ENCODE measurements around the gene TLE3.

TLE3 gene

DNA sequence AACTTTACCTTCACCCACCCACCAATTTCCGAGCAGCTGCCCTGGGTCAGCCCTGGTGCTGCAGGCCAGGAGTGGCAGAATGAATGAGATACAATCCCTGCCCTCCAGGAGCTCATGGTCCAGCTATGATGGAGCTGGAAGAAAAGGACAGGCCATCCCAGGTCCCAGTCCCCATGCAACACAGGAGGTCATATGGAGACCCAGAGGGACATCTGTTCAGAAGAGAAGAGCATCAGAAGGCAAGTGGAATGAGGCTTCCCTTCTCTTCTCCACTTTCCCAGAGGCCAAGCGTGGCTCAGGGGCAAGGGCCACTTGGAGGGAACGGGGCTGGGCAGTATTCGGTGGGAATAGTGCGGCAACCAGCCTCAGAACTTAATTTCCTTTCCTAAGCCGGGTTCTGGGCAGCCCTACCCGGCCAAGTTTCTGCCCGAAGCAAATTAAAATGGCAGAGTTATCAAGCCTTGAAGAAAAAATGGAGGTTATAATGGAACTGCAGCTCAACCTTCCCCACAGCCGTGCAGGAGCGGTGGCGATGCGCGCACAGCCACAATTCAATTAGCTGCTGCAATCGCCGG, 35.9 kb downstream of the TLE3 start:
- no peak for DNase-seq

DNA sequence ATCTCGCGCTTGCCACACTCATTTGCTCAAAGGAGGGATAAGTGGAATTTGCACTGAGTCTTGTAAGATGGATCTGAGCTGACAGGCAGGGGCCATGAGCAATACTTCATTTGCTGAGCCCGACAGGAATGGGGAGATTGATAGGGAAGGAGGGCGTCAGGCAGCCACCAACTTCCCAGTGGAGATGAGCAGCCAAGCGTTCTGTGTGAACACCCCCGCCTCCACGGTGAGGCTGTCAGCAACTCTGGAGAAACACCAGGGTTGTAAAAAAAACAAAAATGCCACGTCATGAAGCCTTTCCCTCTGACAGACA, 36.8 kb downstream of the TLE3 start:
- DNase-seq = no peak

DNA sequence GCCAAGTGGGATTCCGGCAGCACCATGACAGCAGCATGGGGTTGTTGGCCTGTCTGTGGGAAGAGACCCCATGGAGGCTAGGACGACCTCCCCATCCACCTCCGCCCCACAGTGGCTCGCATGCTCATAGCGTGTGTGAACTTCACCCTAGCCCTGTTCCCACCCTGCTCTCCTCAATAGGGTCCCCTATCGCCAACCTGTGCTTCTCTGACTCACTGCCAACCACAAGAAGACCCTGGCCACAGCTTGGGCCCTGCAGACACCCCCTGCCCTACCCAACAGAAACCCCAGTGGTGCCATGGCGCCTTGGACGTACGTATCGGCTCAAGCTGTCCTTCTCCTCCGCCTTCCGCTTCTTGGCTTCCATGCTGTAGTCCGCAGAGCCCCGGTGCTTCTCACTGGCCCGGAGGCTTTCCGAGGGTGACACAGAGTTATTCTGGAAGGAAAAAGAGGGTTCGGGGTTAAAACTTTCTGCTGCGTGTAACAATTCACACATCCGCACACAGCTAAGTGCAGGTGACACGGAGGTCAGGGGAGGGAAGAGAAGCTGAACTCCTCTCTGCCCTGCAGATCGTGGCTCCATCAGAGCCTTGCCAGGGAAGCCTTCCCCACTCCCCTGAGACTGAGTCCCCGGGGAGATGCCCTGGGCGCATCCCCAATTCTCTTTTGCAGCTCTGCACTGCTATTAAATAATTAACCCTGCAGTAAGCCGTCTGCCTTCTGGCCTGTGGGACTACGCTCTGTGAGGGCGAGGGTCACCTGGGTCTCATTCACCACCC, 37.3 kb downstream of the TLE3 start:
- no peak for DNase-seq

DNA sequence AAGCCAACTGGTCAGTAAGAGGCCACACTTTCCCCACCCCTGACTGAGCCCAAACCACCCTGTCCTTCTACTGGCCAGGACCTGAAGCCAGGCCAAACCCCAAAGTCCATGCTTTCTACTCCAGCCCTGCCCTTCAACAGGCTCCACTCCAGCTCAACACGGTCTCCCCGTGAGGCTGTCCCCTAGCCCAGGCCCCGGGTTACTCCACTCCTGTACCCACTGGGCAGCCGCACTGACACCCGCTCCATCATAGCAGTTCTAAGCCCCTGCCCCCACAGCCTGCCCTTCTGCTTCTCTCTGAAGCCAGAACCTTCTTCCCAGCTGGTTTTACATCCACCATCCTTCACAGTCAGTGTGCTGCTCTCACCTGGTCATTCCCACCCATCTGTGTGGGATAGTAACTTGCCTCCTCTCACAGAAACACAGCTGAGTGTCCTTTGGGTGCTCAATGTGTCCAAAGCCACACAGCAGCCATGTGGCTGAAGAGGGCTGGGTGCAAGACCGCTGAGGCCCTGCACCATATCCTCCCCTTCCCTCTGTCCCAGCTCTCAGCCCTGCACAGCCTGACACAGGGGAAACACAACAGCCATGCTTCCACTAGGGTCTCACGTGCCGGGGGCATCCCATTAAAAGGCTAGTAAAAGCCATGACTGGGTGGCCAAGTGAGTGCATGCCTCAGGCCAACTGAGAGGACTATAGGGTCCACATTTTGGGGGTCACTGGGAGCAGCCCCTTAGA, 38.1 kb downstream of the TLE3 start:
- no peak for DNase-seq

DNA sequence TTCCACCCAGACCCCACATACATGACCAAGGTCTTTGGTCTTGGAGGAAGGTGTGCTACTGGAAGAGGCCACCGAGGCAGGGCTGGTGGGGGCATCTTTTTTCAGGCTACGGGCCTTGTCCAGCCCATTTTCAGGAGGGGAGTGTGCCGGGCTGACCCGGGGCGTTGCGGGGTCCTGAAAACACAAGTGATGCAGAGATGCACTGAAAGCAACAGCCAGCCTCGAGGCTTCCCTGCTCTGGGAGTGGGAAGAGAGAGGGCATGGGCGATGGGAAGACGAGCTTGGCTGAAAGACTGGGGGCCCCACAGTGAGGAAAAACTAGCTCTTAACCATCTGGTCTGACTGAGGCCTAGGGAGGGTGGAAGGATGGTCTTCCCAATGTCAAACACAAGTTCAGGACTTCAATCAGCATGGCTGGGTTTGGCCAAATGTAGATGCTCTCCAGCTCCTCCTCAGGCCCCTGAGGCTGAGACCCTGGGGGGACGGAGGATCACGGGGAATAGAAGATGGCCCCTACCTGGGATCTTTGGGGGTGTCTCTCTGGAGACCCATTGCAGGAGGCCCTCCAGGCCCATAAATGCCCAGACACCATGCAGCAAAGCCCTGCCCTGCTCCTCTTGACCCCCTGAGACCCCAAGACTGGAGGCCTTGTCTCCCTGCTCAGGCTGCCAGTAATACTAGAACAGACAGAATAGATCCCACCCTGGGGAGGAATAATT, 38.9 kb downstream of the TLE3 start:
- no peak for DNase-seq

DNA sequence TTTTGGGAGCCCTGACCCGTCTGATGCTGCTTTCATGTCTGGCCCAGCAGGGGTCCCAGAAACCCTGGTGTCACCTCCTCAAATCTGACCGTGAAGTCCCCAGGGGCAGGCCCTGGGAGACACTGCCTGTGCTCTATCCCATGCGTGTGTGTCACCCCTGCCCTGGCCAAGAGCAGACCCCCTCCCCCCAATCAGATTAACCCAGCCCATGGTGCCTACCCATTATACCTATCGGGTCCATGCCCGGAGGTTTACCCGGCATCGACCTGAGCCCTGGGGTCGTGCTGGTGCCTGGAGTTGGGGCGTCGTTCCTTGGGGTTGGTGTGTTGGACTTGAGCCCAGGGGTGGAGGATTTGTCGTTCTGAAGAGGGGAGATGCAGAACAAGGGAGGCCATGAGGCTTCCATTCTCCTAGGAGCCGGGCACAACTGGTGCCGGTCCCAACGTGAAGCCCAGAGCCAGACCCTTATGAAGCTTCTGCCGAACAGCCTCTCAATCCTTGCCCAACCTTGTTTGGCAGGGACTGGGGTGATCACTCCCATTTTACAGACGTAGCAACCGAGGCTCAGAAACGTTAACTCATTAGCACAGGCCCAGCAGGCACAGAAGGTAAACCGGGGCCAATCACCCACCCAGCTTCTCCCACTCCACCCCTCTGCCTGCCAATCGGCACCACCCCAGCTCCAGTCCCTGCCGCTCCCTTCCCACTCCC, 39.6 kb downstream of the TLE3 start:
- DNase-seq = no peak

DNA sequence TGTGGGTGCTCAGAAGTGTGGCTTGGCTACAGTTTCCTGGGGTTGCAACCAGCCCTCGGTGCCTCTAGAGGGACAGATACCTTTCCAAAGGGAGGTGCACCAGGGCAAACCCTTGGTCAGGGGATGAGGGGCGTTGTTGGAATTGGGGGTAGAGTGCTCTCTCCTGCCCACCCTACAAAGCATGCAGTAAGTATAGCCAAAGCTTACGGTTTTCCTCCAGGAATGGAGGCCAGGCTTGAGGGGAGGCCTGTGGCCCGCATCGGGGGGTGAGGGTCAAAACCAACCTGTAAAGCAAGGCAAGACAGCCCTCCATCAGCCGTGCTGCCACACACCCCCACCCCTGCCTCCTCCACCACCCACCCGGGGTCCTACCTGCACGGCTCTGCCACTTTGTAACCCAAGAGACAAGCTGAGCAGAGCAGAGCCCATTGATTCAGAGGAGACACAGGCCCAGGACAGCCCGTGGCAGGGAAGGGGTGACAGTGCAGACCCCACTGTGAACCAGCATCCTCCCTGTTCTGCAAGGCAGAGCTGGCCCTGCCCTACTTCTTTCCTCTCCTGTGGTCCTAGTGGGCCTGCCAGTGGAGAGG, 41.5 kb downstream of the TLE3 start:
- no peak for DNase-seq

DNA sequence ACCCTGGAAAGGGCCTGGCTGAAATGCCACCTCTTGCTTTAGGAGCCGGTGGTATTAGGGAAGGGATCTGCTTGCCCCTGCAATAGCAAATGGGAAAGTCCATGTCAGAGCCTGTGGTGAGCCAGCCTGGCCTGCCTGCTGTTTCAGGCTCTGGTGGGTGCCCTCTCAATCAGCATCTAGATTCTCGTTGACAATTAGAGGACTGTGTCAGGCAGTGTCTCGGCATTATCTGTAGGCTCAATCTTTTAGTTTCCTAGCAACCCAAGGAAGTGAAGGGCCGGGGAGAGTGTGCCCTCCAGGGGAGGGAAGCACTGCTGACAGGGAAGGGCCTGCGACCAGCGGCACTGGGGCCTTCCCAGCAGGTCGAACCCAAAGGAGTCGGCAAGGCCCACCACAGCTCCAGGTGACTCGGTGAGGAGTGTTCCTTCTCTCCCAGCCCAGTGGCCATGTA, 42.1 kb downstream of the TLE3 start:
- no peak for DNase-seq

DNA sequence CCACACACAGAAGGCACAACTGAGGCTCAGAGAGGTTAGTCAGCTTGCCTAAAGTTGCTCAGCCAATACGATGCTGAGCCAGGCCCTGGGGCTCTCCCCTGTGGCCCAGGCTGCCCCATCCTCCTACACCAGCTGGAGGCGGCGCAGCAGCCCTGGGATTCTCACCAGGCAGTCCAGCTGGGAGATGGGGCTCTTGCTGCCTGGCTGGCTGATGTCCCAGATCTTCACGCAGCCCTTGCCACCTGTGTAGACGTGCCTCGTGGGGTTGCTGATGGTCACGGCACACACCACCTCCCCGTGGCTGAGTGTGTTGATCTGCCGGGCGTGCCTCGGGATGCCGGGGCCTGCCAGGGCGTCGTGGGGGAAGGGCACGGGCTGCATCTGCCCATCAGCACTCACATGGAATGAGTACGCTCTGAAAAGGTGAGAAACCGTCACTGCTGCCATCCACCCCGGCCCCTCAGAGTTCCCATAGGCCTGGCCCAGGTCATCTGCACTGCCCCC, 42.8 kb downstream of the TLE3 start:
- DNase-seq = no peak

DNA sequence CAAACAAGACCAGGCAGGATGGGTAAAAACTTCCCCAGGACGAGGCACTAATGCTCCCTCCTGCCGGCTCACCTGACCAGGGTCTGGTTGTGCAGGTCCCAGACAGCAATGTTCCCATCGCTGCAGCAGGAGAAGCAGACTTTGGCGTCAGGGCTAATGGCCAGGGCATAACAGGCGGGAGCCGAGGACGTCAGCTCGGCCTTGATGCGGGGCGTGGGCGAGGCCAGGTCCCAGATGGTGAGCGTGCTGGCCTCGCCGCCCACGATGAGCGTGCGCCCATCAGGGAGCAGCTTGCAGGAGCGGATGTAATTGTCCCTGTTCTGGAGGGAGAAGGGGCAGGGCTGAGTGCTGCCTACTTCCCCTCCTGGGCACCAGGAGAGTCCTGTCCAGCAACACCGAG, 43.4 kb downstream of the TLE3 start:
- no peak for DNase-seq

DNA sequence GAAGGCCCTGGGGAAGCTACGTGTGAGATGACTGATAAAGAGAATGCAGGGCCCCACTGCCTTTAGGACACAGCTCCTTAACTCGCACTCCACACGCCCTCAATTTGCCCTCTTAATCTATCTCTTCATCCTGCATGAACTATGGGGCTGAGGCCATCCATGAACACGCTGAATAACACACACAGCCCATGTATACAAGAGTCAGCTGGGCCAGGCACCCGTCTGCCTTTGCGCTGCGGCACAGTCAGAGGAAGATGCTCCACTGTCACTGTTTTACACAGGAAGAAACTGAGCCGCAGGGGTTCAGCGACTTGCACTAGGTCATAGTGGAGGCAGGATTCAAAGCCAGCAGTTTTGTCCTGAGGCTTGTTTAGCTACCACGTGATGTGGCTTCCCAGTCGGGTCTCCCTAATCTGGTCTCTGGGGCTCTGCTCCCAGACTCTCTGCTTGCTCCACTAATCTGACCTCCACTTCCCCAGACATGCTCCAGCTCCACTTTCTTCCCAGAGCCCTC, 43.9 kb downstream of the TLE3 start:
- DNase-seq = no peak

DNA sequence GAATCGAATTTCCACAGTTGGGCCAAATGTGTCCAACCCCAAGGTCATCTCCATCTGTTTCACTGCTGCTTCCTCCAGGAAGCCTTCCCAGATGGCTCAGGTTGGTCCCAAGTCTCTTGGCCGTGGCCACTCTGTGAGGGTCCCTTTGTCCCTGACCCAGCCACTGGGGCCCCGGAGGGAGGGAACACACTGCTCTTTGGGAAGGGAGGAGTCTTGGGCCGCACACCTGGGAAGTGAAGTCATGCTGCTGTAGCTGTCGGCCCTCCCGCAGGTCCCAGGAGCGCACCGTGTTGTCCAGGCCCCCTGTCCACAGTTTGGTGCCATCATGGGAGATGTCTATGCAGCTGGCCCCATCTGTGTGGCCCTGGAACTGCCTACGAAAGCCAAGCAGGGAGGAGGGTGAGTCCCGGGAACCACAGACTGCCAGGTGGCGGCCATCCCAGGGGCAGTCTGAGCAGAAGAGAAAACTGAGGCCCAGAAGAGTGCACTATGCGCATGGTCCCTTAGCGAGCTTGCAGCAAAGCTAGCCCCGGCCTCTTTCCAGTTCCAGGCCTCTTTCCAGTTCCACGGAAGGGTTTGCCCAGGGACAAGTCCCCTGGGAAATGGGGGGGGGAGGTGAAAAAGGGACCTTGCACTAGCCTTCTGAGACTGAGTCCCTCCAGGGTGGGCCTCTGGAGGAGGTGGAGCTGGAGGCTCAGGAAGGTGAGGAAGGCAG, 44.6 kb downstream of the TLE3 start:
- no peak for DNase-seq

DNA sequence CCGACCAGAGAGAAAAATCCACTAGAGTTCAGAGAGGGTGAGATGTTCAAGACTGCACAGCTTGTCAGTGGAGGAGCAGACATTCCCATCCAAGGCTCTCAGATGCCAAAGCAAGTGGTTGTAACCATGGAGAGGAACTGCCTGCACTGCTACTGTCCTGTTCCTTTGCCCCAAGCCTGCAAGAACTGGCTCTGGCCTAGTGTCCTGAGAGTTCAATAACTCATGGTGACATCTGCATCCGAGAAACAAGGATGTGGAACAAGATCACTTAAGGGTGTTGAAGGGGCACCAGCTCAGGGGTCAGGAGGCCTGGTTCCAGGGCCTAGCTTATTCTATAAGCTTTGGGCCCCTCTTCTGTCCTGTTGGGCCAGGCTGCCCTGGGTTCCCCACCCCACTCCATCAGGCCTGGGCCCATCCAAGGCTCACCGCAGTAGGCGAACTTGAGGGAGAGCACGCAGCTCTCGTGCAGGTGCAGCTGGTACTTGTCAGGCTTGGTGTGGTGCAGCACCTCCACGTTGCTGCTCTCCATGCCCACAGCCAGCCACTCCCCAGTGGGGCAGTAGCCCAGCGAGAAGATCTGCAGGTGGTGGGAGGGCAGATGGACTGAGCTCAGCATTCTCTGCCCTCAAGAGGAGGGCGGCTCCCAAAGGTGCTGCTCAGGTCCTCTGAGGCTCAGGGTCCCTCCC, 45.6 kb downstream of the TLE3 start:
- no peak for DNase-seq

DNA sequence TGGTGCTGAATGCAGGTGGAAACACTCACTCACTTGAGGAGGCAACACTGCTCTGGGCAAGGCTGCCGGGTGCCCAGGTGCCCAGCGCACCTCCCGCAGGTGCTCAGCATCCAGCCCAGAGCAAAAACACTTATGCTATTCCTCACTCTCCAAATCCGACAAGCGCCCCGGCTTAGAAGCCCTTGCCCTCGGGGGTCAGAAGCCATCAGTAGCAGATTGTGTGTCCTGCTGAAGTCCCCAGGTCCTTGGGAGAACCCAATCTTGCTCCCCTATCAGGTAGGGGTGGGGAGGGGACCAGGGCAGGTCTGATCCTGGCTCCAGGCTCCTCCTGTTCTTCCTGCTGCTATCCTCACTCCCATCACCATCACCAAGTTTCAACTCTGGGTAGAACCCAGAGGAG, 46.7 kb downstream of the TLE3 start:
- no peak for DNase-seq

DNA sequence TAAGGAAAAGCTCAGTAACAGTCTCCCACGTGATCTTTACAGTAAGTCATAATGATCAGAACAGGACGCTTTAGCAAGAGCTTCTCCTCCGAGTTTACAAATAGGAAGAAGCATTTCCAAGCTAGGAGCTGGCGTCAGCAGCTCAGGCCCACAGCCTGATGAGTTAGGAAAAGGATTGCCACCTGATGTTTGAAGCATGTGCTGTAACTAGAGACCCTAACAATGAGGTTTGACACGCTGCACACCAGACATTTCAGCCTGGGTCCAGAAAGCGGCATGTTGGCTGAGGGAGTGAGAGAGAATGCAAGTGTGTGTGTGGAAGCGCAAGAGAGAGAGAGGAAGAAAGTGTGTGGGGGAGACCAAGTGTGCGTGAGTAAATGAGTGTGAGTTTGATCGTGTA, 47.3 kb downstream of the TLE3 start:
- no peak for DNase-seq

DNA sequence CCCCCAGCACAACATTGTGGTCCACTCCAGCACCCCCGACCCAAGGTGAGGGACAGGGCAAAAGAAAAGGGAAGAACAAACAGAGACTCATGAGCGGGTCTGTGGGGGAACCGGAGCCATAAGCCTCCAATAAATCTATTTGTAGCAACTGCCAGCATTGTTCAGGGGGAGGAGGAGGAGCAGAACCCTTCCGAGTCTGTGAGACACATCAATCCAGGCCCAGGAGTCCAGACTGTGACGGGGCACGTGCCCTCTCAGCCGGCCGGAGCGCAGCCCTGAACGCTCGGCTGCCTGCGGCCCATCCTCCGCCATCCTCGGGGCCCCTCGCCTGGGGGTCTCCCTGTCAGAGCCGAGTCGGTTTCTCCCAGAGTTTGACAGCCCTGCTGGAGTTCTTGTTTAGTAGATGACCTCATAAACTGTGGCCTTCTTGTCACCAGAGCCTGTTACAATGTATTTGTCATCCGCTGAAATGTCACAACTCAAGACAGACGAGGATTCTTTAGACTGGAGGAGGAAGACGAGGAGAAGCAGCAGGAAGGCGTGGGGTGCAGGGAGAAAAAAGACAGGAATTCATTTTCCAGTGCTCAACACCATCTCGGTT, 47.9 kb downstream of the TLE3 start:
- no peak for DNase-seq

DNA sequence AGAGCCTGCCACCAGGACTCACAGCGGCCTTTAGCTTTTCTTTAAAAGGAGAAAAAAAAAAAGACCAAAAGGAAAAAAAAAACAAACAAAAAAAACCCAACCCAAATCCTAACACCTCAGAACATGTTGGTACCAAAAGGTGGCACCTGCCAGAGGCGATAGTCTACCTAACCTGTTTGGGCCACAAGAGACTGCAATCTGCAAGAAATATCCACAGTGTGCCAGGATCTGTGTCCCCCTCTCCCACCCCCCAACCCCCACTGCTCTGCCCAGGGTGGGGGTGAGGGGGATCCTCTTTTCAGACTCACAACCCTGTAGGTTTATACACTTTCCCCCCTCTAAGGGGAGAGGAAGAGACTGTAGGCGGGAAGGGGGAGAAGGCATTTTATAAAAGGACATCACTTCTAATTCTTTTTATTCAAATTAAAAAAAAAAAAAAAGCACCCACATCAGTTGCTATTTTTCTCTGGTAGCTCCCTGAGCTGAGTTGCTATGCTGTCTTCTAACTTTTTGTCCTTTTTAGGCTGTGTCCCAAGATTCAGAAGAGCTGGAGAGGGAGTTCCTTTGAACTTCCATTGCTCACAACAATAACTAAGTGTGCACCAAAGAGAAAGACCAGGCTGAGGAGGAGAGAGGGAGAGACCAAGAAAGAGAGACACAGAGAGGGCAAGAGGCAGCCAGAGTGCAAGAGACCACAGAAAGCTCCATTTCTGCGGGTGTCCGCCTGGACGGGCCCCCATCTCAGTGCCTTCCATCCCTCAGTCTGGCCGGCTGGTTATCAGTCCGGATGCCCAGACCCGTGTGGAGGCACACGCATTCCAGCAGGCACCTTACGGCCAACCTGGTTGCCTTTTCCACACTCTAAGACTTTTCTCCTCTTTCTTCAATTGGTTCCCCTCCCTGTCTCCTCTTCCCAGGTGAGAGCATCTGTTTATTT, 48.9 kb downstream of the TLE3 start:
- DNase-seq = no peak

DNA sequence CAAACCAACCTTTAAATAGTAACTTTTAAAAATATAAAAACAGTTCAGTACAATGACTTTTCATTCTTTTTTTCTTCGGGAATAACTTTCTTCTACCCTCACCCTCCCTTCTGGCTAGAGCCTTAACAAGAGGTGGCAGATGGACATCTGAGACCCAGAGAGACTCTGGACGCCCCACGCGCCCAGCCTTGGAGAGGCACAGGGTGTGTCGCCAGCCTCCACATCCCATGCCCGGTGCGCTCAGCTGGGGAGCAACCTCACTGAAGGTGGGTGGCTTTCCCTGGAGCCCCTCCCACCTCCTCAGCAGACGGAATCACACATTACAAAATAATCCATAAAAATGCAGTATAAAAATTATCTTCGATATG, 49.5 kb downstream of the TLE3 start:
- DNase-seq = no peak
